OCI-LY1 (cell line): ENCODE results near the gene NEURL1.

Experiments used
- H2AFZ ChIP-seq: fragments of 200-600 bp; sonication (generic), shearing (Covaris generic); 2 replicates; pipeline ENCODE4 v1.6.0; 2014; ENCODE audit warnings: antibody characterized with exemption, mild to moderate bottlenecking, low read length
- H3F3A ChIP-seq: fragments of 200-600 bp; sonication (generic), shearing (Covaris generic); 2 replicates; pipeline ENCODE4 v1.6.0; 2014; ENCODE audit warnings: mild to moderate bottlenecking, antibody characterized with exemption, low read length, moderate library complexity; ENCODE audit not compliant: insufficient read depth
- H3K27ac ChIP-seq: fragments of 200-600 bp; sonication (generic); 2 replicates; pipeline ENCODE4 v1.5.1; 2014; ENCODE audit warnings: low read length, mixed run types, mild to moderate bottlenecking, low read depth; ENCODE audit not compliant: poor library complexity, severe bottlenecking
- H3K27me3 ChIP-seq: fragments of 200-600 bp; sonication (generic); 2 replicates; pipeline ENCODE4 v1.6.0; 2014; ENCODE audit warnings: antibody characterized with exemption, mild to moderate bottlenecking, low read length, moderate library complexity; ENCODE audit not compliant: insufficient read depth
- H3K36me3 ChIP-seq: fragments of 200-600 bp; sonication (generic); 2 replicates; pipeline ENCODE4 v1.6.1; 2014; ENCODE audit warnings: mild to moderate bottlenecking, antibody characterized with exemption, low read length, moderate library complexity, mixed read lengths; ENCODE audit not compliant: insufficient read depth
- H3K4me1 ChIP-seq: fragments of 200-600 bp; sonication (generic); 2 replicates; pipeline ENCODE4 v1.5.1; 2014; ENCODE audit warnings: mild to moderate bottlenecking, low read length, moderate library complexity; ENCODE audit not compliant: insufficient read depth, severe bottlenecking
- H3K4me2 ChIP-seq: fragments of 200-600 bp; sonication (generic), shearing (Covaris generic); 2 replicates; pipeline ENCODE4 v1.6.1; 2014; ENCODE audit warnings: low read length
- H3K4me3 ChIP-seq: fragments of 200-600 bp; sonication (generic); 2 replicates; pipeline ENCODE4 v1.5.1; 2014; ENCODE audit warnings: low read length, low read depth, mild to moderate bottlenecking, mixed read lengths; ENCODE audit not compliant: poor library complexity, severe bottlenecking
- H3K79me2 ChIP-seq: fragments of 200-600 bp; shearing (Covaris generic); 2 replicates; pipeline ENCODE4 v1.6.1; 2016; ENCODE audit warnings: mixed run types, low read length, mixed read lengths; ENCODE audit not compliant: insufficient read depth
- H3K9ac ChIP-seq: fragments of 200-600 bp; sonication (generic), shearing (Covaris generic); 2 replicates; pipeline ENCODE4 v1.6.1; 2014; ENCODE audit warnings: mild to moderate bottlenecking, low read length, mixed read lengths
- H3K9me2 ChIP-seq: fragments of 200-600 bp; sonication (generic), shearing (Covaris generic); 2 replicates; pipeline ENCODE4 v1.6.1; 2014; ENCODE audit warnings: low read depth, mild to moderate bottlenecking, low read length, mixed read lengths
- H3K9me3 ChIP-seq: fragments of 200-600 bp; shearing (Covaris generic); 2 replicates; pipeline ENCODE4 v1.6.1; 2014; ENCODE audit warnings: low read length, mixed read lengths
- H4K20me1 ChIP-seq: fragments of 200-600 bp; sonication (generic), shearing (Covaris generic); 2 replicates; pipeline ENCODE4 v1.6.0; 2016; ENCODE audit warnings: mild to moderate bottlenecking, low read length; ENCODE audit not compliant: insufficient read depth
- EZH2 ChIP-seq: fragments of 200-600 bp; sonication (generic), shearing (Covaris generic); IDR thresholded peaks from 2 replicates; pipeline ENCODE4 v1.8.0; 2017; ENCODE audit warnings: borderline replicate concordance, mixed run types, mild to moderate bottlenecking, antibody characterized with exemption, low read length, moderate library complexity, mixed read lengths
- TF ChIP-seq, protein P1 (sequence below): fragments of 200-600 bp; sonication (generic), shearing (Covaris generic); IDR thresholded peaks from 2 replicates; pipeline ENCODE4 v1.5.1; 2017; ENCODE audit warnings: mild to moderate bottlenecking, antibody characterized with exemption, low read length, moderate library complexity, mixed read lengths

The NEURL1 gene

DNA sequence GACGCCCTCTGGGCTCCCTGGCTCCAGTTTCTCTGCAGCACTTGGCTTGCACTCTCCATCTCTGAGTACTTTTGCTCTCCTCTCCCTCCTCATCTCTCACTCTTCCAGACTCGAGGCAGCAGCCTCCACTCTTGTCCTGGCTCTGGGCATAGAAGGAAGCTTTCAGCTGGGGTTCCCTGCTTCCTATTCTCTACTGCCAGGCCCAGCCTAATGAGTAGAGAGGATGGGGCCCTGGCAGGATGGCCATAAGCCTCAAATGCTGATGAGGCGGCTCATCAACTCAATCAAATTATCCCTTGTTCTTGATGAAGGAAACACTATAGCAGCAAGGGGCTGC lies 55.8 kb downstream of the NEURL1 start:
- no peak overlapping the region for H2AFZ ChIP-seq
- H3K9me3 ChIP-seq, result no peaks in the 10 kb centered on the region
- no peak overlapping the region for H3K27ac ChIP-seq
- no peak overlapping the region for H3K9ac ChIP-seq
- H3F3A ChIP-seq, result no peaks in the 10 kb centered on the region
- no peaks in the 10 kb centered on the region for H4K20me1 ChIP-seq
- no peak overlapping the region for H3K4me3 ChIP-seq
- H3K79me2 ChIP-seq, result no peaks in the 10 kb centered on the region
- peaks cover 12% of the 10 kb centered on the region for H3K27me3 ChIP-seq
- TF ChIP-seq, protein P1, sequence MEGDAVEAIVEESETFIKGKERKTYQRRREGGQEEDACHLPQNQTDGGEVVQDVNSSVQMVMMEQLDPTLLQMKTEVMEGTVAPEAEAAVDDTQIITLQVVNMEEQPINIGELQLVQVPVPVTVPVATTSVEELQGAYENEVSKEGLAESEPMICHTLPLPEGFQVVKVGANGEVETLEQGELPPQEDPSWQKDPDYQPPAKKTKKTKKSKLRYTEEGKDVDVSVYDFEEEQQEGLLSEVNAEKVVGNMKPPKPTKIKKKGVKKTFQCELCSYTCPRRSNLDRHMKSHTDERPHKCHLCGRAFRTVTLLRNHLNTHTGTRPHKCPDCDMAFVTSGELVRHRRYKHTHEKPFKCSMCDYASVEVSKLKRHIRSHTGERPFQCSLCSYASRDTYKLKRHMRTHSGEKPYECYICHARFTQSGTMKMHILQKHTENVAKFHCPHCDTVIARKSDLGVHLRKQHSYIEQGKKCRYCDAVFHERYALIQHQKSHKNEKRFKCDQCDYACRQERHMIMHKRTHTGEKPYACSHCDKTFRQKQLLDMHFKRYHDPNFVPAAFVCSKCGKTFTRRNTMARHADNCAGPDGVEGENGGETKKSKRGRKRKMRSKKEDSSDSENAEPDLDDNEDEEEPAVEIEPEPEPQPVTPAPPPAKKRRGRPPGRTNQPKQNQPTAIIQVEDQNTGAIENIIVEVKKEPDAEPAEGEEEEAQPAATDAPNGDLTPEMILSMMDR, result no peak
- no peak for TF ChIP-seq EZH2
- H3K9me2 ChIP-seq, result no peaks in the 10 kb centered on the region
- H3K36me3 ChIP-seq, result no peaks in the 10 kb centered on the region
- H3K4me1 ChIP-seq, result no peaks in the 10 kb centered on the region
- H3K4me2 ChIP-seq, result no peak overlapping the region

DNA sequence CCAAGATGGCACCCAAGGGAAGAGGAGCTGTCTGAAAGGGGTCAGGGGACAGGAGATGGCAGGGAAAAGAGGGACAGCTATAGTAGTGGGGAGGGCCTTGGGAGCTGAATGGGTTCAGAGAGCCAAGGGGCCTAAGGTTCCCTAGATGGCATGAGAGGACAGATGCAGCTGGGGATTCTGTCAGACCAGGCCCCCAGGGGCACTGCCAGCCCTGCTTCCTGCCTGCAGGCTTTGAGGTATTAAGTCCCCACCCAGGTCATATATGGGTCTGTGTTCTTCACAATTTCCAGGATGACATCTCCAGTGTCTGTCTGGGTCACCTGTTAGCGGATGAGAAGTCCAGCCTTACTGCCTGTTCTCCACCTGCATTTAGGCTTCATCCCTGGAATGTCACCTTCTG lies 56.7 kb downstream of the NEURL1 start:
- H3K36me3 ChIP-seq, result no peaks in the 10 kb centered on the region
- no peaks in the 10 kb centered on the region for H3K79me2 ChIP-seq
- no peaks in the 10 kb centered on the region for H3K9me3 ChIP-seq
- H3K9ac ChIP-seq, result no peak overlapping the region
- H3K27ac ChIP-seq, result no peak overlapping the region
- no peak overlapping the region for H3K4me3 ChIP-seq
- no peaks in the 10 kb centered on the region for H3F3A ChIP-seq
- no peak for TF ChIP-seq EZH2
- TF ChIP-seq, protein P1, result no peak
- no peaks in the 10 kb centered on the region for H3K9me2 ChIP-seq
- H3K4me1 ChIP-seq, result no peaks in the 10 kb centered on the region
- no peak overlapping the region for H2AFZ ChIP-seq
- H3K27me3 ChIP-seq, result peaks cover 12% of the 10 kb centered on the region
- no peak overlapping the region for H3K4me2 ChIP-seq
- H4K20me1 ChIP-seq, result no peaks in the 10 kb centered on the region

DNA sequence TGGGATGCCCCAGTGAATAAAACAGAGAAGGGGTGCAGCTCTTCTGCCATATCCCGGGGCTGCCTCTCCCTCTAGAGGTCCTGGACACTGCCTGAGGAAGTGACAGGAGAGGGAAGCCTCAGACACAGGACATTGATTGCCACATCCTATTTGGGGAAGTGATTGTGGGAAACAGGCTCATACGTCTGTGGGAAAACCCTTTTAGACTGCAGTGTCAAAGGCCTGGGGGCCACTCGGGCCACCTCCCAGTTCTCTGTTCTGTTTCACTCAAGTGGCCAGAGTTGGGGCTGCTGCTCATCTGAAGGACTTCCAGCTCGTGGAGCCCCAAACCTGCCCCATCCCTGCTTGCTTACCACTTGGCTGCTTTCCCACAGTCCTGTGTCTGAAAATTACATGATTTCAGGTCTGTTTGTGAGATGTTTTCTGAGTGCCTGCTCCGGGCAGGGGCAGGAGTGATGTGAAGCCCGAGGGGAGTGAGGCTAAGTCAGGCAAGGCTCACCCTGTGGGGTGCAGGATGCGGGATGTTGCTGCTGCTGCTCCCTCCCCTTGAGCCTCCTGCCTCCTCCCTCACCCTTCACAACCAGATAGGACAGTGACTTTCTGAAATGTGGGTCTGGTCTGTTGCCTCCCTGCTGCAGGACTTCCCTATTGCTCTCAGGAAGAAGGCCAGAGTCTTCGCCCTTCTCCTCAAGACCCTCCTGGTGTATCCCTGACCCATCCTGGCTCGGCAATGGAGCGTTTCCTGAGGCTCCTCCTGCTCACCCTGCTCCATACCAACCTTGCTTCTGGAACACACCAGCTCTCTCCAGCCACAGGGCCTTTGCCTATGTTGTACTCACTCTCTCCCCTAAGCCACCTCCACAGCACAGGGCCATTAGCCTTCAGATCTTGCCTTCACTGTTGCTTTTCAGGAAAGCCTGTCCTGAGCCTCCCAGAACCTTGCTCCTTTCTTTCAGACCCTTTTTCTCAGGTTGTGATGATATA lies 58.4 kb downstream of the NEURL1 start:
- H3K9me2 ChIP-seq, result no peaks in the 10 kb centered on the region
- no peak overlapping the region for H2AFZ ChIP-seq
- peaks cover 12% of the 10 kb centered on the region for H3K27me3 ChIP-seq
- H3K9me3 ChIP-seq, result no peaks in the 10 kb centered on the region
- no peaks in the 10 kb centered on the region for H3K36me3 ChIP-seq
- no peaks in the 10 kb centered on the region for H3K79me2 ChIP-seq
- no peak overlapping the region for H3K4me2 ChIP-seq
- TF ChIP-seq, protein P1, result no peak
- no peak for TF ChIP-seq EZH2
- no peaks in the 10 kb centered on the region for H4K20me1 ChIP-seq
- no peak overlapping the region for H3K9ac ChIP-seq
- no peak overlapping the region for H3K27ac ChIP-seq
- H3F3A ChIP-seq, result no peaks in the 10 kb centered on the region
- H3K4me1 ChIP-seq, result no peaks in the 10 kb centered on the region
- no peak overlapping the region for H3K4me3 ChIP-seq
